KG1 (cell line): ENCODE results near the gene RAB6B.

Experiments used
- DNase-seq: peaks from one replicate; lab custom pipeline; 2025; lab: John Stamatoyannopoulos, UW

The RAB6B gene

DNA sequence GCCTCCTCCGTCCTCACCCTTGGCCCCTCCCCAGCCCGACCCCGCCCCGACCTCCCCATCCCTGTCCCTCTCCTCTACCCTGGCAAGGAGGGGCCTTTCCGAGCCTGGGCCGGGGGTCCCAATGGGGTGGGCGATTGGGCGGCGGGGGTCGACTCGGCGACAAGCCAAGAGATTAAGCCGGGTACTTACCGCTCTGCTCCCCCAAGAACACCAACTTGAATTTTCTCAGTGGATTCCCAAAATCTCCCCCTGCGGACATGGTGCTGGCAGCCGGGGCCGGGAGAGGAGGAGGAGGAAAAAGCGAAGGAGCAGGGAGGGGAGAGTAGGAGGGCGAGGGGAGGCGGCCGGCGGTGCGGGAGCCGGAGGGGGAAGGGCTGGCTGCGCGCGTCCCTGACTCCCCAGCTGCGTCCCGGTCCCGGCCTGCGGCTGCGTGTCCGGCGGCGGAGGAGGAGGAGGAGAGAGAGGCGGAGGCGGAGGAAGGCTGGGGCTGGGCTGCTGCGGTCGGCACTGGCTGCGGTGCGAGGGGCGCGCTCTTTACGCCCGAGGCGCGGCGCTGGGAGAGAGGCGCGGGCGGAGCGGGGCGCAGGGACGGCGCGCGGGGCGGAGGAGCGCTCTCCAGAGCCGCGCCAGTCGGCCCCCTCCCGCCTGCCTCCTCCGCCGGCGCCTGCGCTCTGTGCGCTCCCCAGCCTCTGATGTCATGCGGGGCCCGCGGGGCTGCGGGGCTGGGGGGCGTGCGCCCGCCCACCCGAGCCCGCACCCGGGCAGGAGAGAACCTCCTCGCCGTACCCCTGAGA, at the start of gene RAB6B:
Gene RAB6B (minus strand): TSS at position 675 of the 794 bp plus-strand sequence. CDS start 416 bp downstream, at position 259.
- no peak for DNase-seq

DNA sequence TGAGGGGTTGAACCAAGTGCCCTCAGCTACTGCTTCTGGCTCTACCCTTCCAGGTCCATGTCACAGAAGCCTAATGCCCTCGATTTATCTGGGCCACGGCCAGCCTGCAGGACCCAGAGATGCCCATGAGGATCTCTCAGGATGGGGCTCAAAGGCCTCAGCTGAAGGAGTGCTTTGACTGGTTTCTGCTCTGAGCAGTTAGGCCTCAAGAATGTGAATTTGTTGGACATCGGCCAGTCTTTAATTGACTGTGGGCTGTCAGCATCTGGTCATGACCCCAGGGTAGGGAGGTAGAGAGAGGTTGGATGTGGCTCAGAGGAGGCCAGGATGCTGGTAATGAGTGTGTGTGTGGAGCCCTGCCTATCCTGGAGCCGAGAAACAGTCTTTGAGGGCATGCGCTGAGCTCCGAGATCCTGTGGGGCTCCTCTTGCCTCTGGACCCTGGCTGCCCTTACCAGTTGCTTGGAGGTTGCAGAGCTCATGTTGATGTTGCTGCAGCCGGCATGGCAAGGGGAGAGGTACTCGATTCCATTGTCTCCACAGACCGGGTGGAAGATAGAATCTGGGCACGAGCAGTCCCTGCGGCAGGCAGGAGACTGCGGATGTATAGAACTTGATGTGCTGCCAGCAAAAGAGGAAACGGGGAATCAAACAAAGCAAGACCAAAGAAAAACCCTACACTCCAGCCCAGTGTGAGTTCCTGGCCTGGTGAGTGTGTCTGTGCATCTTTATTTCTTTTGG, 49.1 kb upstream of the RAB6B start:
- no peak for DNase-seq

DNA sequence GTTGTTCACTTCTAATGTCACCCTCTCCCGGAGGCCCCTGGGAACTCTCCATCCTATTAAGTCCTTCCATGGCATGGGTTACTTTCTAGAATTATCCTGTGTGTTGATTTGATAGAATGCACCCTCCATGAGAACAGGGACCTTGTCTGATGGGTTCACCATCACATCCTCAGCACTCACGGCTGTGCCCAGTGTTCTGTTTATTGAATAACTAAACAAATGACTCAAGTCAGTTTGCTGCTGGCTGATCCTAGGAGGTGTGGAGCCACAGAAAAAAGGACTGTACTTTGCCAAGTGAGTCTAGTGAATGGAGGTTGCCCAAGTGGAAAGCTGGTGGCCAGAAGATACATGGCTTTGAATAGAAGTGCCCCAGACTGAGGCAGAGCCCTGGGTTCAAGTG, 48.5 kb upstream of the RAB6B start:
- no peak for DNase-seq

DNA sequence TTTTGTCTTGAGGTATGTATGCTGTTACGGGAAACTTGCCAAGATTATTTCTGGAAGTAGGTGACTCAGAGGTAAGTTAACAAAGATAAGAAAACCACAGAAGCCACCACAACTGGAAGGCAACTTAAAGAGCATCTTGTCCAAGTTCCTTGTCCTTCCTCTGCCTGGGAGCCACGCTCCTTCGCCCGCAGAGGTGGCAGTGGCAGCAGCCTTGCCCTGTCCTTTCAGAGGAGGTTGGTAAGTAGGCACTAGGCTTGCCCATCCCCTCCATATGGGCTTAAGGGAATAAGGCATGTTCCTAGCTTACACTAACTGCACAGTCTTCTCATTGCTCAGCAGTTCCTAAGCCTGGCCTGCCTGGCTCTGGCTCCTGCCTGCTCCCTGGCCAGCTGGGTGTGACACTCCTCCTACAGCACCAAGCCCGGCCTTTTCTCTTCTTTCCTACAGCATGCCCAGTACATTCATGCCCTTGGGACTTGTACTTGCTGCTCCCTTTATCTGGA, 48.0 kb upstream of the RAB6B start:
- DNase-seq = no peak

DNA sequence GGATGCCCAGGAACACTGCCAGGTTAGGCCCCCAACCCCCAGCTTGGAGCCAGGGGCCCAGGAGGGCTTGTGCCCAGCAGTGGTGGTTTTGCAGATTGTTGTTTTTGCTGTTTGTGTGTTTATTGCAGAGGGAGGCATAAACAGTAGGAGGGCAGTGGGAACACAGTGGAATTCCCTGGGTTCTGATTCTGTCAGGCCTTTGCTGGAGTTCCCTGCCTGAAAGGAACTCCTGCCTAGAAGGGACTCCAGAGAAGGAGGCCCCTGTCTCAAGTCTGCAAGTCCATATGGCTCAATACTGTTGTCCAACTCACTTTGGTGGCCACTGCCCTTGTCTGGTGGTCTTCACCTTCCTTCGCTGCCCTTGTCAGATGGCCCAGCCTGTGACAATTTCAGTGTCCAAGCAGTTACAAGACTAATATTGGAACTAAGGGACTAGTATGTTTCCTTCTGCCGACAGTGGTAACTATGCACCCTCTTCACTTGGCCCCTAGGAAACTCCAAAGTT, 47.4 kb upstream of the RAB6B start:
- no peak for DNase-seq

DNA sequence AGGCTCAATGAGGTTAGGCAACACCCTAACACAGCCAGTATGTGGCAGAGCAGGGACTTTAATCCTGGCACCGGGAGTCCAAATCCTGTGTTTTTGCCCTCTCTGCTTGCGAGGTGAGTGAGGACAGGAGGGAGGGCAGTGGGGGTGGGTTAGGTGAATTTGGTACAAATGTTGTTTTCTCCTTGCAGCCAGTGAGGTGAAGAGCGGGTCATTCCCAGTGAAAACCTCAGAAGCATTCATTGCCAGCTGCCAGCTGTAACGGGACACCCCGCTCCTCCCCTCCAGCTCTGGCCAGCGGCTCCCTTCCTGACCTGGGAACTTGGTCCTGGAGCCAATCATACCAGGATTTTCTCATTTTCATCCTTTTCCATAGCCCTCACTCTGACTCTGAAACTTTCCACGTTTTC, 45.7 kb upstream of the RAB6B start:
- no peak for DNase-seq

DNA sequence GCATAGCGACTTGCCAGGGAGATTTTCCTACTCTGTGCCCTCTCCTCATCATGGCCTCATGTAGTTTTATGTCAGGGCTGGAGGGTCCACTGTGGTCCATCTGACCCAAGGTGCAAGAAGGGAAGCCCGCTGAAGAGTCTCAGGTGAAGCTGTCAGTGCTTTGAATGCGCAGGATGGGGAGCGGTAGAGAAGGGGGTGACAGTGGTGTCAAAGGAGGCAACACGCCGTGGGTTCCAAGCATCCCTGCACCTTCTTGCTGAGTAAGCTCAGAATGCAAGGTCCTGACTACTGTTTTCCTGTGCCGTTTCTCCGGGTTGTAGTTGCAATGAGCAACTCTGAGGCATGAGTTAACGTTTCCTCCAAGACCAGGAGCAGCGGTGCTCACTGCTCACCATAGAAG, 44.9 kb upstream of the RAB6B start:
- DNase-seq = no peak

DNA sequence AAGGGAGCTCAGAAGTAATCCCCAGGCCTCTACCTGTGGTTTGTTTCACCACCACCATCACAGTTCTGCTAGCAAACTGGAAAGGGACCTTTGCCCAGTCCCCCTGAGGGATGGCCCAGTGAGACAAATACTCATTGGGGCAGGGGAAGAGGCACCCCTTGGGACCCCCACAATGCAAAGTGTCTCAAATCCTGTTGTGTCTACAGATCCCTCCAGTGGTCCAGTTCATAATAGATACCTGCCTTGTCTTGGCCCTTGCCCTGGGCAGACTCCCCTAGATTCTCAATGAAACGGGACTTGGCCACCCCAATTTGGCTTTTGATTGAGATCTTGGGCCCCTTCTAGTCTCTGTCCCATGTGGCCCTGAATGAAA, 43.8 kb upstream of the RAB6B start:
- no peak for DNase-seq

DNA sequence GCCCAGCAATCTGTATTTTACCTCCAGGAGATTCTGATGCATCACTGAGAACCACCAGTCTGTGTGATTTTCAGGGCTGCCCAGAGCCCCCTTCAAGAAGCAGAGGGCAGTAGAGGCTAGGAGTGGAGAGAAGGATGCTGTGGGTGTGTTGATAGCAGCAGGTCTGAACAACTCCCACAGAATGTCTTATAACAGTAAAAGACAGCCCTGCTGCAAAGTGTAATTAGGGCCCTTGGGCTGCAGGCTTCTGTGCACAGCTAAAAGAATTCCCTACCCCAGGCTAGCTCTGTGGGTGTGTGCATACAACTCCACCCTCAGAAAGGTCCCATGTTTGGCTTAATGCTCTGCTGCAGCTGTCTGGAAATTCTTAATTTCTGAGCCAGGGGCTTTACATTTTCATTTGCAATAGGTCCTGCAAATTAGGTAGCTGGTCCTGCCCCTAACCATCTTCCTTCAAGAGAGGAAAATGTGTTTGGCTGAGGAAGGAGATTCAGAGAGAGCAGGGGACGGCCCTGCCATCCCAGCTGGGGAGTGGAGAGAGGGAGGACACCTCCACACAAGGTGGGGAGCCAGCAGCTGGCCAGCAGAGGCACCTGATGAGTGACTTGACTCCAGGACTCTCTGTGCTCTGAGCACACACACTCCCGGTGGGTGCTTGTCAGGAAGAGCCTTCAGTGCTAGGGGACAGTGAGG, 43.2 kb upstream of the RAB6B start:
- no peak for DNase-seq

DNA sequence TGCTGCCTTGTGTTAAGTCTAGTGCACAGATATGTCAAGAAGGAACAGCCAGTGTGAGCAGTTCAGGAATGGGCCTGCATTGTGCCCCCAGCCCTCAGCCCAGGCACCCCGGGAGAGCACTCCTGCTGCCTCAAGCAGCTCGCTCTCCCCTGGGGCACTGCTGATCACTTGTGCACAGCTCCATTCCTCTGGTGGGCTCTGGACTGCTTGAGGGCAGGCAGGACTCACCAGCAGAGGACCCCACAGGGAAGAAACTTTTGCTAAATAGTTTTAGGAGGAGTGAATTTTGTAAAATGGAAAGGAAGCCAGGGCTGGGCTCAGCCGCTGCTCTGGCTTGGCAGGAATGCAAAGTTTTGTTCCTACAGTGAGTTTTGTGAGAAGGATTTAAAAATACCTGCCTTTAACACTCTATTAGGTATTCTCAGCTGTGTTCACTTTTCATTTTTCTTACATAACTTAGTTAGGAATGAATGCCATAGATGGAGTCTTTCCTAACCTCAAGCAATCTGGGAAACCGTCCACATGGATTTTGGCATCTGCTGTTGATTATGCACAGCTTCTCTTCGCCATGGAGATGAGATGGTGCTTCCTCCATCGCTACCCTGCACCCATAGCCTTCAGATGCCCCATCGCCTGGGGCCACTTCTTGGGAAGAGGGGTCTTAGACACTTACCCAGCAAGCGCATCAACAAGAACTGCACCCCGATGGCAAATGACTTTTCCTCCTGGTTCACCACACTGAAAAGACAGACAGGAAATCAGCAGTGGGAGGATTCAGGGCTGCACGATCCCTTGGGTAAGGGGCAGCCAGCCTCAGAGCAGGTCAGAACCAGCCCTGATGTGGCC, 42.3 kb upstream of the RAB6B start:
- no peak for DNase-seq

DNA sequence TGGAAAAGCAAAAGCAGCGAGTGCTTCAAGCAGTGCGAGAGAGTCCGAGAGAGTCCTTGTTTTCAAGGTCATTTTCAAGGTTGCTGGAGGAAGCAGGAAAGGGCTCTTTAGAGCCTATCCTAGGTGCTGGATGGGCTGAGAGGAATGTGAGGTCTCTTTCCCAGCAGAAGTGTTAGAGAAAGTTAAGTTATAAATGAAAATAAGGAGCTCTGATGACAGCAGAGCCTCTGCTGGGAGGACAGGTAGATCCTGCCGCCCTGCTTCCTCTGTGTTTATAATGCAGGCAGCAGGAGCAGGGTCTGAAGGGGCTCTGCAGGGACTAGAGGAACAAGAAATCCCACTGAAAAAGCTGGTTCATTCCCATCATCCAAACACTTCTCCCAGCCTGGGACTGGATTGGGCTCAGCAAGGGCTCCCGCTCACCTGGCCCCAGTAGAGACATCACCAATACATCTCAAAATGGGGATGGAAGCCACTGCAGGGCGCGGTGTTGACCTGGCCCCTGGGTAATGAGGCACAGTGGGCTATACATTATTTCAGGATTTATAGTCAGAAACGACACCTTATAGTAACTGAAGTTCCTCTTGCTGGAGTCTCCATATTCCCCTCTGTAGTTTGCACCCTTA, 41.5 kb upstream of the RAB6B start:
- DNase-seq = no peak

DNA sequence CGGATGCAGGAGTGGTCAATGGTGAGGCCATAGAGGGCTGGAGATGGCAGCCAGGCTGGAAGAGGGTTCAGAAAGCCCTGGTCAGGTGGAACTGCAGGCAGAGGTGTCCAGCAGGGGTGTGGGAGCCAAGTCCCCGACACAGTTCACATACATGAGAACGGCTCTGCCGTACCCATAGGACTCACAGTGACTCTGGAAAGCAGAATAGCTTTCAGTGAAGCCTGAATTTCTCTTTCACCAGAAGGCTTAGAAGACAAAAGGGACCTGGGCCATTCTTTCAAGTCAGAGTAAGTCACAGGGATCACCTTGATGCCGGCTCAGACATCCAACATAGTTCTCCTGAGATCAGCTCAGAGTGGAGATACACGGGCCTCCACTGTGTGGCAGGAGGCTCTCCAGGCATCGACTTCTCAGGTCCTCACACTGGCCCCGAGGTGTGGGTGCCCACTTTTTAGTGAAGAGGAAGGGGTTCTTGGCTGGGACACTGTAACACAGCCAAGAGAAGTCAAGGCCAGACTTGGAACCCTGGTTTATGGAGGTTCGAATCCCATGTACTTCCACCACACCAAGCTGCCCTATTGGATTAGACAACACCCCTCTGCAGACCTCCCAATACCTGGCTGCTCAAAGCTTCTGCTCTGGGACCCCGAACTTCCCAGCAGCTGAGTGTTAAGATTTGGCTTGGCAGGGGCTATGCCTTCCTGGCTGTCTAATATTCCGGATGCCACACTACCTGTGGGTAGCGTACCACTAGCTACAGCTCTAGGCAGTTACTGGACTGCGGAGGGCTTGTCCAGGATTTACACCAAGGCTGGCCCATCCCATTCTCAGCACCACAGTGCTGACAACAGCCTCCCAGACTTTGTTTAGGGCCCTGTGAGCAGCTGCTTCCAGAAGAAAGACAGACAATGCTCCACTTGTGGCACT, 40.4 kb upstream of the RAB6B start:
- DNase-seq = no peak

DNA sequence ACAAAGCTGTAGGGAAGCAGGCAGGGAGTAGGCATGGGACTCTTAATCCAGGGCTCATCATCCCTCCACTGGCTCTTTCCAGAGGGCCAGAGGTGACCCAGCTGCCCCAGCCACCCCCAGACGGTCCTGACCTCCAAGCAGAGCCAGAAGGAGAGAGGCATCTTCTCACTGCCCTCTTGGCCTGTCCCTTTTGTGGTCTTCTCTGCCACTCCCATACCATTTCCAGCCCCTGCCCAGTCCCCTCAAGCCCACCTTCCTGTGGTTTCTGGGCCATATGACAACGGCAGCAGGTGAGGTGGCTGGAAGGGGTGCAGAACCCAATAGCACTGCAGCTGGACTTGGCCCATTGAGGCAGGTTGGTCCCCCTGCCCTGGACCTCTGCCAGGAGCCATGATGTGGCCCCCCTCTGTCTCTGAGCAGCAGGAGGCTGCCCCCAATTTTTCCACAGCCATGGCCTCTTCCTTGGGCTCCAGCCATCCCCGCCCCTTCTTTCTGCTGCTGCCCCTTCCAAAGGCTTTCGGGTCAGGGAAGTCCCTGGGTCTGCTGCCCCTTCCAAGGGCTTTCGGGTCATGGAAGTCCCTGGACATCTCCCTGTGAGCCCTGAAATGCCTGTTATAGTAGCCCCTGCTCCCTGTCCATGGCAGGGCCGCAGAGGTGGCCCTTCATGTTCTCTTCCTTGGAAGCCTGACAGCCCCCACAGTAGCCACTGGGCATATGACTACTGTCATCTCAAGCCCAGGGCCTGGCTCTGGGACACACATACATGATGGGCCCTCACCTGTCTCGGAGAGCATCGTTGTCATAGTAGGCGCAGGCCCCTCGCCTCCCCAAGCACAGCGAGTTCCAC, 39.5 kb upstream of the RAB6B start:
- DNase-seq = no peak

DNA sequence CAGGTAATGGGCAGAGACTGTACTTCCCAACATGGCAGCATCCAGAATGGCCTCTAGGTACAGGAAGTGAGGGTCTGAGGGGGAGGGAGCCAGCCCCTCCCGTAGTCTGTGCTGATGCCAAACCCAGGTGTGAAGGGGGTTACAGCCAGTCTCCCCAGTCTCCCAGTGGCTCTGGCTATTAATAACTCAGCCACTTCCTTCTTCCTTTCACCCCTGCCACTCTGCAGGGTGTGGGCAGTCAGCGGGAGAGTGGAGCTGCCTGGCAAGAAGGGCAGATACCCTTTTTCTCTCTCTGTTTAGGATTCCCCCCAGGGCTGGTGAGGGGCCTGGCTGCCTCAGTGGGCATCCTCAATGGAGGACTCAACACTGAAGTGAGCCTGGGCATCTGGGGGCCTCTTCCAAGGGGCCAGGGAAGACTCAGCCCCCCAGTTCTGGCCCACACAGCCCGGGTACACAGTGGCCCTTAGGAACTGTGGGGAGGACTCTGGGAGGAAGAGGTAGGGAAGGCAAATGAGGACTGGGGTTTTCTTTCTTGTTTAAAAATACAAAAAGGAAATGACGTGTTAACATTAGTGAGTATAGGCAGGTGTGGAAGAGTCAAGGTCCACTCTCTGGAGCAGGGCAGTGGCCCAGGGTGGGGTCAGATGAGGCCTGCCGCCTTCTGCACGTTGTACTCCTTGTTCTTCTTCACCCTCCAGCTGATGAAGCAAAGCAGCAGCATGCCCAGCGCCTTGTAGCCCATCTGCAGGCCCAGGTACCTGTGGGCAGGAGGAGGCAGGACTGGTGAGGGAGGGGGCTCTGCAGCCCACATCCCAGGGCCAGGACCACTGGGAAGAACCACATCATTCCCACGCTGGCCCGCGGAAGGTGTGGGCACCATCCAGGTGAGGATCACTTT, 38.6 kb upstream of the RAB6B start:
- DNase-seq = no peak

DNA sequence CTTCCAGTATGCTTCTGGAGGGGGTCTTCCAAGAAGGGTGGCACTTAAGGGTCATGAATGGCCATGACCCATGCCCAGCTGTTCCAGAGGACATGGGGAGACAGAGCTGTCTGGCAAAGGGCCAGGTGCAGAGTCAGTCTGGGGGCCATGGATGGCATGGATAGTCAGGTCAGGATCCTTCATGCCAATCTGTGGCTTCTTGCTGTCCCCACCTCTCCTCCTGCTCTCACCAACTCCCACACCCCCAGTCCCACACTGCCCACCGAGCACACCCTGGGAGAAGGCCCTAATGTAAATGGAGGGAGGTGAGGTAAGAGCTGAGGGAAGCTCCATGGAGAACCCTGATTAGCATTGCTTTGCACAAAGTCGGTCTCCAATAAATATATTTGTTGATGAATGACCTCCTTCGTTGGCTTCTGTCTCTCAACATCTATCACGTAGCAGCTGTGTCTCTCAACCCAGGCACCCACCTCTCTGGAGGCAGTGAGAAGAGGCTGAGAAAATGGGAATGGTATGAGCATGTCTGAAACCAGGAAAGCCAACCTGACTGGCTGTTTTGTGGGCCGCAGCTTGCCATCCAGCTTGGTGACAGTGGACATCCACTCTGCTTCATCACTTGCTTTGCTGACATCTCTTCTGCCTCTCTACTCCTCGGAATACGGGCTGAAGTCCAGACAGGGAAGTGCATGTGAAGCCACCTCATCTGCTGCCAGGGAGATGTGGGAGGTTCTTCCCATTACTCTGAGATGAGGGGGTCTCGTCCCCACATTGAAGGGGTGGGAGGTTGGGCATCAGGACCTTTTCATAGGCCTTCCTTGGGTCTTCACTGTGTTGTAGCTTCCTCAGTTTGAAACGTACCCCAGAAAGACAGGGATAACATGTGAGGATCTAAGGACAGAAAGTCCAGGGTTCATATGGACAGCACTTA, 37.7 kb upstream of the RAB6B start:
- DNase-seq = no peak

DNA sequence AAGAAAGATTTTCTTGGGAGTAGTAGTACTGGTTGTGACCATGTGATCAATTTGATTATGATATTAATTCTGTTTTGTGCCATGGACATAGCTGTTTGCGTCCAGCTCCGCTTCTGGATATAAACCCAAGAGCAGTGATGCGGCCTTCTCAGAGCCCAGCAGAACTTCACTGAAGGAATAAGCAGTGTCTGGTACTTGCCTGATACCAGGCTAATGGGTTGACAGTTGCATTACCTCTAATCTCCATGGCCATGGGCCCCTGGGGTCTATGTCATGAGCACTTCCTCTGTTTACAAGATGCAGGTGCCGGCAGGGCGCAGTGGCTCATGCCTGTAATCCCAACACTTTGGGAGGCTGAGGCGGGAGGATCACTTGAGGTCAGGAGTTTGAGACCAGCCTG, 36.3 kb upstream of the RAB6B start:
- no peak for DNase-seq

DNA sequence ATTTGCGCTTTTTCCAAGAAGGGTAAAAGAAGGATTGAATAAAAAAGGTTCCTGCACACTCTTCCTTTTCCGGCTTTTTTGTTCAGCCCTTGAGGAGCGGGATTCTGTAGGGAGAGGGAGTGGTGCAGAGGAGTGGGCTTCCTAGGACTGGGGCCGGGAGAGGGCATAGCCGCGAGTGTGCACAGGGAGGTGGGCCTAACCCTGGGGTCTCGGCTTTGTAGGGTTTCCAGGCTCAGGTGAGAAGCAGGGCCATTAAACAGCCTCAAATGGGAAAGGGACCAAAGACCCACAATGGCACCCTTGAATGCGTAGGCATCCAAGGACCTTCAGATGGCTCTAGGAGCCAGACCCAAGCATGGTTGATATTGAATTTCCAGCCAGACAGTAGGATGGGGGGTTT, 35.4 kb upstream of the RAB6B start:
- DNase-seq = no peak
